Endothelial cell of umbilical vein (primary cell): ENCODE data around the gene SPINDOC. TPM values are rescaled to one million over a fixed set of nuclear protein-coding genes. Genes with fewer than 3 reads are reported as not detected.

Experiments used
- BruUV-seq: library from RNA; stranded (reverse); fragments of 400-500 nt; replicated peaks from 2 replicates; lab custom pipeline; 2021; lab: Mats Ljungman, UMichigan
- CTCF ChIA-PET: fragments of 300-600, 350-600 bp; sonication (Branson Sonifier 250); formaldehyde crosslinking; loops from one replicate; lab custom pipeline; 2021; ENCODE audit warnings: antibody characterized with exemption, inconsistent platforms; lab: Charles Lee
- POLR2A ChIA-PET: fragments of 300-600, 350-600 bp; sonication (Branson Sonifier 250); formaldehyde crosslinking; loops from one replicate; lab custom pipeline; 2021; ENCODE audit warnings: antibody characterized with exemption, inconsistent platforms; lab: Charles Lee
- DNase-seq: peaks from one replicate; pipeline ENCODE4 v3.0.0-alpha.2; 2011; ENCODE audit warnings: low read depth, low spot score
- FAIRE-seq: peaks from 2 replicates; lab custom pipeline; 2011; peaks lifted over from hg19 to GRCh38; lab: Jason Lieb, UNC
- H2AFZ ChIP-seq: 2 replicates; pipeline ENCODE4 v1.6.0; 2012; ENCODE audit warnings: low read depth, low read length, control low read depth, inconsistent platforms
- H3K27ac ChIP-seq: 2 replicates; pipeline ENCODE4 v1.5.1; 2011; ENCODE audit warnings: low read depth, mild to moderate bottlenecking, control low read depth, low read length, moderate library complexity; ENCODE audit not compliant: insufficient read depth
- H3K27me3 ChIP-seq, 2 experiments: 2 replicates each; pipeline versions ENCODE4 v1.6.0 to v1.6.1; 2011; ENCODE audit warnings: low read length in 2 of 2, mixed read lengths in 1 of 2; ENCODE audit not compliant: control insufficient read depth in 2 of 2, insufficient read depth in 2 of 2
- H3K36me3 ChIP-seq, 2 experiments: 2 replicates in 1 of 2; 3 replicates in 1 of 2; pipeline ENCODE4 v1.5.1; 2011; ENCODE audit warnings: low read length in 2 of 2, mild to moderate bottlenecking in 1 of 2, moderate library complexity in 1 of 2; ENCODE audit not compliant: control insufficient read depth in 2 of 2, insufficient read depth in 2 of 2; ENCODE audit errors: extremely low read depth in 1 of 2
- H3K4me1 ChIP-seq: 3 replicates; pipeline ENCODE4 v1.5.1; 2011; ENCODE audit warnings: mild to moderate bottlenecking, low read length; ENCODE audit not compliant: control insufficient read depth, insufficient read depth; ENCODE audit errors: extremely low read depth
- H3K4me2 ChIP-seq: 2 replicates; pipeline ENCODE4 v1.6.1; 2011; ENCODE audit warnings: low read length, control low read depth, mixed read lengths; ENCODE audit not compliant: insufficient read depth
- H3K4me3 ChIP-seq, 3 experiments: fragments of 200-600 bp in 1 of 3; sonication (generic), shearing (Covaris generic) in 1 of 3; replicated peaks in 1 of 3; 2 replicates each; pipeline ENCODE4 v1.5.1; 2011 to 2016; ENCODE audit warnings: control low read depth in 3 of 3, low read length in 3 of 3, mild to moderate bottlenecking in 2 of 3, inconsistent platforms in 1 of 3, low read depth in 1 of 3, moderate library complexity in 1 of 3; ENCODE audit not compliant: insufficient read depth in 1 of 3
- H3K79me2 ChIP-seq: 2 replicates; pipeline ENCODE4 v1.6.0; 2012; ENCODE audit warnings: low read length, inconsistent platforms; ENCODE audit not compliant: control insufficient read depth, insufficient read depth
- H3K9ac ChIP-seq: replicated peaks from 2 replicates; pipeline ENCODE3; 2011; ENCODE audit warnings: low read length, control low read depth; ENCODE audit not compliant: insufficient read depth; ENCODE audit errors: extremely low read depth
- H3K9me1 ChIP-seq: replicated peaks from 3 replicates; pipeline ENCODE4 v1.6.0; 2011; ENCODE audit warnings: mild to moderate bottlenecking, low read length; ENCODE audit not compliant: control insufficient read depth, insufficient read depth; ENCODE audit errors: extremely low read depth
- H3K9me3 ChIP-seq: replicated peaks from 2 replicates; pipeline ENCODE4 v1.5.1; 2012; ENCODE audit warnings: low read length, inconsistent platforms; ENCODE audit not compliant: control insufficient read depth, insufficient read depth
- H4K20me1 ChIP-seq: replicated peaks from 2 replicates; pipeline ENCODE3; 2011; ENCODE audit warnings: mild to moderate bottlenecking, low read length; ENCODE audit not compliant: control insufficient read depth, insufficient read depth; ENCODE audit errors: extremely low read depth
- EZH2 ChIP-seq: IDR thresholded peaks from 2 replicates; pipeline ENCODE4 v1.6.1; 2012; ENCODE audit warnings: borderline replicate concordance, low read depth, mild to moderate bottlenecking, moderate library complexity, low read length, inconsistent platforms; ENCODE audit not compliant: severe bottlenecking
- FOS ChIP-seq: IDR thresholded peaks from 2 replicates; pipeline ENCODE4 v1.6.1; 2011; ENCODE audit warnings: mild to moderate bottlenecking, low read length, moderate library complexity, borderline replicate concordance; ENCODE audit not compliant: insufficient read depth
- GATA2 ChIP-seq: IDR thresholded peaks from 2 replicates; pipeline ENCODE4 v1.7.0; 2011; ENCODE audit warnings: low read depth, mild to moderate bottlenecking, moderate library complexity, mixed read lengths, low read length; ENCODE audit not compliant: insufficient read length, insufficient read depth
- JUN ChIP-seq: IDR thresholded peaks from 2 replicates; pipeline ENCODE4 v1.6.1; 2011; ENCODE audit warnings: borderline replicate concordance, low read depth; ENCODE audit not compliant: insufficient read length, insufficient read depth
- MYC ChIP-seq: IDR thresholded peaks from one replicate; pipeline ENCODE4 v1.6.1; 2011; ENCODE audit warnings: mild to moderate bottlenecking, low read depth, low read length
- POLR2A ChIP-seq: IDR thresholded peaks from 2 replicates; pipeline ENCODE4 v1.6.1; 2012; ENCODE audit warnings: low read depth, mild to moderate bottlenecking, control low read depth, low read length
- POLR2AphosphoS5 ChIP-seq: IDR thresholded peaks from 2 replicates; pipeline ENCODE4 v1.6.1; 2012; ENCODE audit warnings: low read depth, mild to moderate bottlenecking, control low read depth, low read length, moderate library complexity; ENCODE audit not compliant: insufficient read depth
- dilution Hi-C: fragments of 300-500 bp; cut with MboI; formaldehyde crosslinking; loops from one replicate; pipeline ENCODE4 v1.15.0; 2019; ENCODE audit warnings: low sequenced_read_pairs; ENCODE audit not compliant: extremely low pct_ligation_motif_present
- intact Hi-C: fragments of 100-400 bp; cut with micrococcal nuclease; formaldehyde crosslinking; loops from one replicate; pipeline ENCODE4 v1.10.0; 2022
- polyA plus RNA-seq, 4 experiments: library from polyadenylated mRNA; depleted of rRNA in 3 of 4; stranded (reverse) in 3 of 4; unstranded in 1 of 4; fragments of >200 nt; gene quantifications; 2 replicates each; pipeline versions ENCODE4 v1.2.1 to v1.2.3, GENCODE V29; 2011 to 2012; ENCODE audit warnings: missing spikeins in 1 of 4
- total RNA-seq: library from RNA; stranded (reverse); gene quantifications from 2 replicates; pipeline ENCODE4 v1.2.3, GENCODE V29; 2021
- TF ChIP-seq, protein P1 (sequence below), 2 donors: IDR thresholded peaks; 1 replicate in 1 of 2; 2 replicates in 1 of 2; pipeline ENCODE4 v1.5.1; 2011; ENCODE audit warnings: low read length in 2 of 2, mild to moderate bottlenecking in 2 of 2, moderate library complexity in 2 of 2, control low read depth in 1 of 2, inconsistent platforms in 1 of 2, low read depth in 1 of 2; ENCODE audit not compliant: insufficient read depth in 1 of 2; ENCODE audit errors: extremely low read depth in 1 of 2
- TF ChIP-seq, protein P2 (sequence below): IDR thresholded peaks from 2 replicates; pipeline ENCODE4 v1.6.1; 2011; ENCODE audit not compliant: insufficient read depth, insufficient read length

The SPINDOC gene
- total and polyA plus RNA-seq, 2 donors (not counting 3 experiments of a cell fraction or from before 2014, with no cell fraction given) = 29.4 to 54.5 TPM

DNA sequence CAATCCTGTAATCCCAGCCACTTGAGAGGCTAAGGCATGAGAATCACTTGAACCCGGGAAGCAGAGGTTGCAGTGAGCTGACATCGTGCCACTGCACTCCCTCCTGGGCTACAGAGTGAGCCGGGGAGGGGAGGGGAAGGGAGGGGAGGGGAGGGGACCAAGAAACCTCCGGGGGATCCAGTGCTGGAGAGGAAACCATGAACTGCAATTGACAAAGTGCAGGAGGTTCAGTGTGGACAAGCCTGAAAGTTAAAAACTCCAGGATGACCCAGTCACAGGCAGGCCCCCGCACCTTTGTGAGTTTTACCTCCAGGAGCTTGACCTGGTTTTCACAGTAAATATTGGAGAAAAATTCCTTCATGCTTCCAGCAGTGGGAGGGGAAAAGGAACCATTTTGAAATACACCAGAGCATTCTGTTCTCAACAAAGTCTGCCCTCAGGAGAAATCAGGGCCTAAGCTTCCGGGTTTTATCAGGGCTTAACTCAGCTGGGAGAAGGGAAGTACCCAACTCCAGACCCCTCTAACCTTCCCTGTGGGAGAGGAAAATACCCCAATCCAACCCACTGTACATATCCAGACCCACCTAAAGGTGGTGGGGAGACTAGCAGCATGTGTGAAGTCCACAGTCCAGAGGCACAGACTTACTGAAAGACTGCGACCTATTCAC is 29.2 kb upstream of the SPINDOC start:
- BruUV-seq = no TSS peak

DNA sequence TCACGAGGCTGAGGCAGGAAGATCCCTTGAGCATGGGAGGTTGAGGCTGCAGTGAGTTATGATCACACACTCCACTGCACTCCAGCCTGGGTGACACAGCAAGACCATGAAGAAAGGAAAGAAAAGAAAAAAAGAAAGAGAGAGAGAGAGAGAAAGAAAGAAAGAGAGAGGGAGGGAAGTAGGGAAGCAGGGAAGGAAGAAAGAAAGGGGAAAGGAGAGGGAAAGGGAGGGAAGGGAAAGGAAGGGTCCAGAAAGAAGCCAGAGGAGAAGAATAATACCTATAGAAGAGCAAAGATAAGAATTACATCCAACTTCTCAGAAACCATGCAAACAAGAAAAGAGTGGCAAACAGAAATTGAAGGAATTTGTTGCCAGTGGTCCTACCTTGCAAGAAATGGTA is 27.4 kb upstream of the SPINDOC start:
- no peak overlapping the region for H2AFZ ChIP-seq
- dilution Hi-C loops = no loop called here
- H3K4me2 ChIP-seq = no peak overlapping the region
- H3K4me1 ChIP-seq = no peaks in the 10 kb centered on the region
- POLR2A ChIA-PET = no interaction called here
- no peak overlapping the region for H3K27ac ChIP-seq
- no peak overlapping the region for H3K4me3 ChIP-seq
- H3K9ac ChIP-seq = no peak overlapping the region
- intact Hi-C loops = no loop called here
- CTCF ChIA-PET = interaction anchor here (1.2 kb wide), 1 partner anchor 11 kb away, joined by 4 read pairs; no protein-coding TSS in a partner anchor
- no peak for TF ChIP-seq GATA2
- no peak for TF ChIP-seq JUN
- TF ChIP-seq MYC = no peak
- TF ChIP-seq, protein P1, sequence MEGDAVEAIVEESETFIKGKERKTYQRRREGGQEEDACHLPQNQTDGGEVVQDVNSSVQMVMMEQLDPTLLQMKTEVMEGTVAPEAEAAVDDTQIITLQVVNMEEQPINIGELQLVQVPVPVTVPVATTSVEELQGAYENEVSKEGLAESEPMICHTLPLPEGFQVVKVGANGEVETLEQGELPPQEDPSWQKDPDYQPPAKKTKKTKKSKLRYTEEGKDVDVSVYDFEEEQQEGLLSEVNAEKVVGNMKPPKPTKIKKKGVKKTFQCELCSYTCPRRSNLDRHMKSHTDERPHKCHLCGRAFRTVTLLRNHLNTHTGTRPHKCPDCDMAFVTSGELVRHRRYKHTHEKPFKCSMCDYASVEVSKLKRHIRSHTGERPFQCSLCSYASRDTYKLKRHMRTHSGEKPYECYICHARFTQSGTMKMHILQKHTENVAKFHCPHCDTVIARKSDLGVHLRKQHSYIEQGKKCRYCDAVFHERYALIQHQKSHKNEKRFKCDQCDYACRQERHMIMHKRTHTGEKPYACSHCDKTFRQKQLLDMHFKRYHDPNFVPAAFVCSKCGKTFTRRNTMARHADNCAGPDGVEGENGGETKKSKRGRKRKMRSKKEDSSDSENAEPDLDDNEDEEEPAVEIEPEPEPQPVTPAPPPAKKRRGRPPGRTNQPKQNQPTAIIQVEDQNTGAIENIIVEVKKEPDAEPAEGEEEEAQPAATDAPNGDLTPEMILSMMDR (IDR thresholded peaks at IDR 0.05; ENCODE audit: extremely low read depth in 1 of 2, insufficient read depth in 1 of 2, low read depth in 1 of 2, low read length in 2 of 2) = no peak
- TF ChIP-seq FOS = no peak
- no peak for TF ChIP-seq POLR2A
- TF ChIP-seq EZH2 = no peak
- TF ChIP-seq, protein P2, sequence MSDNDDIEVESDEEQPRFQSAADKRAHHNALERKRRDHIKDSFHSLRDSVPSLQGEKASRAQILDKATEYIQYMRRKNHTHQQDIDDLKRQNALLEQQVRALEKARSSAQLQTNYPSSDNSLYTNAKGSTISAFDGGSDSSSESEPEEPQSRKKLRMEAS = no peak
- no peak for TF ChIP-seq POLR2AphosphoS5
- no peaks in the 10 kb centered on the region for H3K27me3 ChIP-seq
- no peaks in the 10 kb centered on the region for H3K9me3 ChIP-seq
- no peaks in the 10 kb centered on the region for H3K79me2 ChIP-seq
- H3K36me3 ChIP-seq = no peaks in the 10 kb centered on the region
- no peaks in the 10 kb centered on the region for H3K9me1 ChIP-seq
- FAIRE-seq = no peak
- no peak for DNase-seq
- no peaks in the 10 kb centered on the region for H4K20me1 ChIP-seq
- BruUV-seq = no TSS peak

More for the DNA sequence above, 29.2 kb upstream of the SPINDOC start:
- H3K9ac ChIP-seq = no peak overlapping the region
- no peaks in the 10 kb centered on the region for H3K79me2 ChIP-seq
- ChIA-PET CTCF (no interaction called here), POLR2A (no interaction called here)
- no peak for FAIRE-seq
- H3K4me2 ChIP-seq = no peak overlapping the region
- H3K4me3 ChIP-seq = no peak overlapping the region
- intact Hi-C loops = no loop called here
- H2AFZ ChIP-seq = no peak overlapping the region
- no peaks in the 10 kb centered on the region for H4K20me1 ChIP-seq
- H3K4me1 ChIP-seq = peaks cover 3% of the 10 kb centered on the region
- dilution Hi-C loops = no loop called here
- TF ChIP-seq POLR2AphosphoS5 (no peak), JUN (no peak), EZH2 (no peak), FOS (no peak)
- no peaks in the 10 kb centered on the region for H3K9me3 ChIP-seq
- no peaks in the 10 kb centered on the region for H3K36me3 ChIP-seq
- H3K27me3 ChIP-seq = no peaks in the 10 kb centered on the region
- no peak for DNase-seq
- H3K9me1 ChIP-seq = no peaks in the 10 kb centered on the region
- H3K27ac ChIP-seq = no peak overlapping the region
